SK-N-MC (cell line): ENCODE results near the gene NTPCR.

Experiments
- EZH2 ChIP-seq: fragments of 200-600 bp; sonication (generic); IDR thresholded peaks from one replicate; pipeline ENCODE4 v1.6.1; 2017; ENCODE audit warnings: antibody characterized with exemption
- POLR2AphosphoS5 ChIP-seq: IDR thresholded peaks from 2 replicates; pipeline ENCODE4 v1.6.1; 2012; ENCODE audit warnings: mild to moderate bottlenecking, low read depth, low read length, borderline replicate concordance

GRCh38 chr1:232939748-232940147 lies 10.7 kb upstream of the NTPCR start:
- TF ChIP-seq EZH2 (no peak), POLR2AphosphoS5 (no peak)
